Transverse colon (tissue), 4 donors: Measurements from ENCODE around the gene MOCS1. TPM values are rescaled to one million over a fixed set of nuclear protein-coding genes. Genes with fewer than 3 reads are reported as not detected.

Experiments
- DNase-seq: peaks from one replicate; pipeline ENCODE4 v3.0.0-alpha.2; 2019
- H3K27ac ChIP-seq, 4 donors: fragments of 200-600 bp; sonication (generic); 2 replicates each; pipeline ENCODE4 v1.5.1; 2016 to 2018; ENCODE audit warnings: inconsistent platforms in 4 of 4
- H3K27me3 ChIP-seq: fragments of 200-600 bp; sonication (generic); 2 replicates; pipeline ENCODE4 v1.5.1; 2017; ENCODE audit warnings: inconsistent platforms
- H3K36me3 ChIP-seq, 4 donors: fragments of 200-600 bp; sonication (generic); 2 replicates each; pipeline ENCODE4 v1.5.1; 2017 to 2019; ENCODE audit warnings: inconsistent platforms in 4 of 4
- H3K4me1 ChIP-seq, 4 donors: fragments of 200-600 bp; sonication (generic); 2 replicates each; pipeline ENCODE4 v1.5.1; 2017 to 2020; ENCODE audit warnings: inconsistent platforms in 4 of 4
- H3K4me3 ChIP-seq, 4 donors: fragments of 200-600 bp; sonication (generic); 1 replicate in 1 of 4; 2 replicates in 3 of 4; pipeline versions ENCODE4 v1.5.1 to v1.6.1; 2017 to 2019; ENCODE audit warnings: inconsistent platforms in 4 of 4
- H3K9me3 ChIP-seq, 2 donors: fragments of 200-600 bp; sonication (generic); 2 replicates each; pipeline ENCODE4 v1.5.1; 2017 to 2019; ENCODE audit warnings: inconsistent platforms in 2 of 2
- EP300 ChIP-seq: sonication (generic); formaldehyde crosslinking; IDR thresholded peaks from one replicate; pipeline ENCODE4 v1.6.1; 2017; ENCODE audit warnings: antibody characterized with exemption, low read depth
- POLR2A ChIP-seq: fragments of 450-650 bp; IDR thresholded peaks from one replicate; pipeline ENCODE4 v1.6.1; 2016; ENCODE audit warnings: antibody characterized with exemption, mild to moderate bottlenecking, moderate library complexity
- POLR2AphosphoS5 ChIP-seq, 3 donors: sonication (generic); formaldehyde crosslinking; IDR thresholded peaks; one replicate each; pipeline ENCODE4 v1.6.1; 2016; ENCODE audit warnings: antibody characterized with exemption in 3 of 3
- WGBS, 2 donors: methylation state at CpG; one replicate each; pipeline ENCODE4 v1.1.5; 2018; ENCODE audit warnings: low coverage in 1 of 2; 5-methylcytosine and 5-hydroxymethylcytosine counted together
- in situ Hi-C, 4 donors: fragments of 200-750 bp; cut with MboI; loops; one replicate each; pipeline versions ENCODE4 v1.15.0 to v1.15.1; 2017; ENCODE audit warnings: low sequenced_read_pairs in 3 of 4, low pct_ligation_motif_present in 1 of 4, low pct_unique_long_range_greater_than_20kb in 1 of 4
- intact Hi-C: fragments of 100-400 bp; cut with DNase I; formaldehyde crosslinking; loops from one replicate; pipeline ENCODE4 v1.15.1; 2023; ENCODE audit warnings: low total_unique reads
- total RNA-seq, 4 donors: library from RNA; depleted of rRNA; stranded (reverse); fragments of >200 nt; gene quantifications; one replicate each; pipeline ENCODE4 v1.1.0, GENCODE V29; 2016
- TF ChIP-seq, protein P1 (sequence below), 5 experiments: fragments of 200-600 bp in 3 of 5; fragments of 450-650 bp in 2 of 5; sonication (generic) in 3 of 5; IDR thresholded peaks; 1 replicate in 2 of 5; 2 replicates in 3 of 5; pipeline ENCODE4 v1.5.1; 2016 to 2017; ENCODE audit warnings: antibody characterized with exemption in 5 of 5, inconsistent platforms in 3 of 5, mild to moderate bottlenecking in 2 of 5, moderate library complexity in 1 of 5

MOCS1 gene
- total RNA-seq, 4 donors from 2014 or later: 20.6 to 58.3 (median 42.3) TPM

GRCh38 chr6:39886871-39887270 is 47.4 kb downstream of the MOCS1 start:
- 44% methylated on average over 2 of the region's 2 CpGs; no CpG with 5 or more reads in 1 of the 2 donors for WGBS, 2 donors
- H3K4me1 ChIP-seq: peaks cover 4 to 18% (median 9%) of the 10 kb centered on the region in 4 donors
- no peak overlapping the region for H3K4me3 ChIP-seq
- intact Hi-C loops: no loop called here
- TF ChIP-seq, protein P1, sequence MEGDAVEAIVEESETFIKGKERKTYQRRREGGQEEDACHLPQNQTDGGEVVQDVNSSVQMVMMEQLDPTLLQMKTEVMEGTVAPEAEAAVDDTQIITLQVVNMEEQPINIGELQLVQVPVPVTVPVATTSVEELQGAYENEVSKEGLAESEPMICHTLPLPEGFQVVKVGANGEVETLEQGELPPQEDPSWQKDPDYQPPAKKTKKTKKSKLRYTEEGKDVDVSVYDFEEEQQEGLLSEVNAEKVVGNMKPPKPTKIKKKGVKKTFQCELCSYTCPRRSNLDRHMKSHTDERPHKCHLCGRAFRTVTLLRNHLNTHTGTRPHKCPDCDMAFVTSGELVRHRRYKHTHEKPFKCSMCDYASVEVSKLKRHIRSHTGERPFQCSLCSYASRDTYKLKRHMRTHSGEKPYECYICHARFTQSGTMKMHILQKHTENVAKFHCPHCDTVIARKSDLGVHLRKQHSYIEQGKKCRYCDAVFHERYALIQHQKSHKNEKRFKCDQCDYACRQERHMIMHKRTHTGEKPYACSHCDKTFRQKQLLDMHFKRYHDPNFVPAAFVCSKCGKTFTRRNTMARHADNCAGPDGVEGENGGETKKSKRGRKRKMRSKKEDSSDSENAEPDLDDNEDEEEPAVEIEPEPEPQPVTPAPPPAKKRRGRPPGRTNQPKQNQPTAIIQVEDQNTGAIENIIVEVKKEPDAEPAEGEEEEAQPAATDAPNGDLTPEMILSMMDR (IDR thresholded peaks at IDR 0.05): no peak
- TF ChIP-seq POLR2AphosphoS5 (IDR thresholded peaks at IDR 0.05): no peak
- TF ChIP-seq EP300: no peak
- no peak for TF ChIP-seq POLR2A
- no peaks in the 10 kb centered on the region for H3K27me3 ChIP-seq
- no peak for DNase-seq
- H3K27ac ChIP-seq: peak overlapping the region; percentile 50 to 70 (median 62)
- H3K9me3 ChIP-seq: no peaks in the 10 kb centered on the region
- in situ Hi-C loops: loop anchor here (10.0 to 25.0 kb wide), 3 partner anchors 425 to 525 kb away; no protein-coding TSS in a partner anchor
- H3K36me3 ChIP-seq: no peaks in the 10 kb centered on the region

DNA sequence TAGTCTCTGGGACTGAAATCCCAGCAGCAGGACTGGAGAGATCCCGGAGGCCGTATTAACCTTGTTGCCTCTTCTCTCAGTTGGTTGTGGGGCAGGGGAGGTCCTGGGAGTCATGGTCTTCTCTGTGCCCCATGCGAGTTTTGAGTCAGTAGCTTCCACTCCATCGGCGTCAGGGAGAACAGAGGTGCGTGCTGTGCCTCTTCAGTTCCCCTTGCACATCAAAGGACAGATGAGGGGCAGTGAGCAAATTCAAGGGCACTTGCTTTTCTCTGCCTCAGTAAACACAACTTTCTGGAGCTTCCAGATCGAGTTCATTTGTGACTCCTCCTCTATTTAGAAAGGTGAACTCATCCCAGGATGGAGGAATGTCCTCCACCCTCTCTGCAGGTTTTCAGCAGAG is 48.6 kb downstream of the MOCS1 start:
- Histone ChIP-seq H3K27me3 (no peaks in the 10 kb centered on the region), H3K9me3 (no peaks in the 10 kb centered on the region), H3K27ac (no peak overlapping the region), H3K36me3 (no peaks in the 10 kb centered on the region), H3K4me3 (no peak overlapping the region), H3K4me1 (peaks cover 8 to 20% (median 9%) of the 10 kb centered on the region in 4 donors)
- in situ Hi-C loops: loop anchor here (10.0 to 25.0 kb wide), 3 partner anchors 427 to 523 kb away; no protein-coding TSS in a partner anchor
- TF ChIP-seq, protein P1 (IDR thresholded peaks at IDR 0.05): no peak
- no peak for TF ChIP-seq EP300
- DNase-seq: no peak
- intact Hi-C loops: no loop called here
- 79% methylated on average over 7 of the region's 7 CpGs; no CpG with 5 or more reads in 1 of the 2 donors for WGBS, 2 donors

- in situ Hi-C loops: loop anchor here (10.0 to 25.0 kb wide), 3 partner anchors 428 to 522 kb away; no protein-coding TSS in a partner anchor
- Histone ChIP-seq H3K9me3 (no peaks in the 10 kb centered on the region), H3K36me3 (no peaks in the 10 kb centered on the region), H3K4me1 (peaks cover 8 to 20% (median 9%) of the 10 kb centered on the region in 4 donors), H3K27ac (no peak overlapping the region), H3K27me3 (no peaks in the 10 kb centered on the region), H3K4me3 (no peak overlapping the region)
- 71% methylated on average over 5 of the region's 5 CpGs; no CpG with 5 or more reads in 1 of the 2 donors for WGBS, 2 donors
- intact Hi-C loops: no loop called here
- TF ChIP-seq POLR2A: no peak
- DNase-seq: no peak
These were observed 49.6 kb downstream of the MOCS1 start for GRCh38 chr6:39884696-39885095.

GRCh38 chr6:39882531-39882899 is 51.7 kb downstream of the MOCS1 start:
- H3K9me3 ChIP-seq: no peaks in the 10 kb centered on the region
- no peak overlapping the region for H3K4me3 ChIP-seq
- TF ChIP-seq POLR2AphosphoS5 (IDR thresholded peaks at IDR 0.05): no peak
- no peak for TF ChIP-seq EP300
- TF ChIP-seq, protein P1 (IDR thresholded peaks at IDR 0.05): no peak
- TF ChIP-seq POLR2A: no peak
- intact Hi-C loops: no loop called here
- H3K36me3 ChIP-seq: peaks cover 0 to 5% (median 0%) of the 10 kb centered on the region in 4 donors
- no peak for DNase-seq
- H3K27ac ChIP-seq: peak overlapping the region in 3 of 4 donors; percentile 29 to 56 (median 37)
- H3K4me1 ChIP-seq: peaks cover 5 to 14% (median 8%) of the 10 kb centered on the region in 4 donors
- WGBS, 2 donors: 52% methylated on average over 8 of the region's 8 CpGs; no CpG with 5 or more reads in 1 of the 2 donors
- H3K27me3 ChIP-seq: no peaks in the 10 kb centered on the region
- in situ Hi-C loops: loop anchor here (10.0 to 25.0 kb wide), 3 partner anchors 430 to 520 kb away; no protein-coding TSS in a partner anchor
